HG03521 (cell line): Measurements from ENCODE around the gene C16orf46.

ENCODE experiments used
- ATAC-seq: cut with Tn5 transposase; IDR thresholded peaks from one replicate; pipeline ENCODE4 v1.9.1; 2021; ENCODE audit warnings: mild to moderate bottlenecking, moderate library complexity; ENCODE audit not compliant: unreplicated experiment

C16orf46 gene

GRCh38 chr16:81029930-81030604 is 47.0 kb downstream of the C16orf46 start:
- ATAC-seq, result no peak

GRCh38 chr16:81026429-81026828 is 50.6 kb downstream of the C16orf46 start:
- no peak for ATAC-seq

- ATAC-seq, result no peak
These were observed 58.5 kb downstream of the C16orf46 start for GRCh38 chr16:81018496-81018895.

GRCh38 chr16:81014672-81015071 is 62.4 kb downstream of the C16orf46 start:
- ATAC-seq, result no peak

- no peak for ATAC-seq
These were observed 64.1 kb downstream of the C16orf46 start for GRCh38 chr16:81012974-81013373.
